ENCODE measurements around the gene RFX2. TPM values are rescaled to one million over a fixed set of nuclear protein-coding genes. Genes with fewer than 3 reads are reported as not detected.
A peak's percentile ranks its signal among the peaks of the same experiment; 100 is the strongest.

RFX2 gene
- total RNA-seq, 6 experiments from 2014 or later: 1.6 to 2.9 (median 1.9) TPM

DNA sequence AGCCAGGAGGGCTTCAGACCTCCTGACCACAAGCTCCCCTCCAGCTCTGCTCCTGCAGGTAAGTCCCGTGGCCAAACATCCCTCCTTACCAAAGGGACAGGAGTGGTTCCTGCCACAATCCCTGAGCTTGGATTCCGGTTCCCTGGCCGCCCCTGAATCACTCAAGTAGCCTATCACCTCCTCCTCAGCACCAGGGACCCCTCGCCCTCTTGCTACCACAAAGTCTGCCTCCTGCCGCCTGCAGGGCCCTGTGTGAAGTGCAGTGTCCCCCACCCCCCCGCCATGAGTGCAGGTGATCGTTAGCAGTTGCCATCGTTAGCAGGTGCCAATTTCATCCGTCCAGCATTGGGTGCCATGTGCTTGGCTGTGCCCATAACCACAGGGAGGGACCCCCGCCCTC is 91.5 kb downstream of the RFX2 start:
- TF ChIP-seq, protein P1, sequence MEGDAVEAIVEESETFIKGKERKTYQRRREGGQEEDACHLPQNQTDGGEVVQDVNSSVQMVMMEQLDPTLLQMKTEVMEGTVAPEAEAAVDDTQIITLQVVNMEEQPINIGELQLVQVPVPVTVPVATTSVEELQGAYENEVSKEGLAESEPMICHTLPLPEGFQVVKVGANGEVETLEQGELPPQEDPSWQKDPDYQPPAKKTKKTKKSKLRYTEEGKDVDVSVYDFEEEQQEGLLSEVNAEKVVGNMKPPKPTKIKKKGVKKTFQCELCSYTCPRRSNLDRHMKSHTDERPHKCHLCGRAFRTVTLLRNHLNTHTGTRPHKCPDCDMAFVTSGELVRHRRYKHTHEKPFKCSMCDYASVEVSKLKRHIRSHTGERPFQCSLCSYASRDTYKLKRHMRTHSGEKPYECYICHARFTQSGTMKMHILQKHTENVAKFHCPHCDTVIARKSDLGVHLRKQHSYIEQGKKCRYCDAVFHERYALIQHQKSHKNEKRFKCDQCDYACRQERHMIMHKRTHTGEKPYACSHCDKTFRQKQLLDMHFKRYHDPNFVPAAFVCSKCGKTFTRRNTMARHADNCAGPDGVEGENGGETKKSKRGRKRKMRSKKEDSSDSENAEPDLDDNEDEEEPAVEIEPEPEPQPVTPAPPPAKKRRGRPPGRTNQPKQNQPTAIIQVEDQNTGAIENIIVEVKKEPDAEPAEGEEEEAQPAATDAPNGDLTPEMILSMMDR (IDR thresholded peaks at IDR 0.05): no peak
- no peak for TF ChIP-seq POLR2A (IDR thresholded peaks at IDR 0.05)
- Histone ChIP-seq H3K27ac (no peak overlapping the region), H3K27me3 (no peaks in the 10 kb centered on the region), H3K36me3 (no peaks in the 10 kb centered on the region), H3K4me1 (peaks cover 0 to 27% (median 8%) of the 10 kb centered on the region in 4 donors), H3K9me3 (no peaks in the 10 kb centered on the region), H3K4me3 (no peak overlapping the region)
- ATAC-seq (no peak), DNase-seq (no peak)
- WGBS (ENCODE audit: insufficient coverage, low coverage, low lambda C conversion rate, missing lambda C conversion rate): 100% methylated on average over 2 of the region's 10 CpGs
- intact Hi-C loops (cut with DNase I): no loop called here

DNA sequence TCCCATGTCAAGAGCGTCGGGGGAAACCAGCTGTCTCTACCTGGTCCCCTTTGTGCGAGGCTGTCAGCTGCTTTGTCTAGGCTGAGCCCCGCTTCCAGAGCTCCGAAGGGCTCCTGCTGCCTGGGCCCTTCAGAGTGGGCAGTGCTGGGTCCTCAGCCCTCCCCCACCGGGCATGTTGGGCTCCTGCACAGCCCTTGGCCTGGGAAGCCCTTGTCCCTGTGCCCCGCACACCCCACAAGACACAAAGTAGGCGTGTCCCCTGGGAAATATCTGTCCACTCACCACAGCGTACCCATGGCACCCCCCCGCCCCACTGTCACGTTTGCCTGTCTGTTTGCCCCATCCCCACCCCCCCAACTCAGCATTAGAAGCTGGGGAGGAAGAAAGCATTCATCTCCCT is 92.7 kb downstream of the RFX2 start:
- H3K4me3 ChIP-seq: no peak overlapping the region
- no peak overlapping the region for H3K27ac ChIP-seq
- no peaks in the 10 kb centered on the region for H3K9me3 ChIP-seq
- DNase-seq: no peak
- TF ChIP-seq, protein P1 (IDR thresholded peaks at IDR 0.05): no peak
- no peak for TF ChIP-seq POLR2A (IDR thresholded peaks at IDR 0.05)
- intact Hi-C loops (cut with DNase I): no loop called here
- 90% methylated on average over 6 of the region's 11 CpGs for WGBS (ENCODE audit: insufficient coverage, low coverage, low lambda C conversion rate, missing lambda C conversion rate)
- no peaks in the 10 kb centered on the region for H3K36me3 ChIP-seq
- H3K4me1 ChIP-seq: peaks cover 0 to 25% (median 8%) of the 10 kb centered on the region in 4 donors
- H3K27me3 ChIP-seq: no peaks in the 10 kb centered on the region
- ATAC-seq: no peak

DNA sequence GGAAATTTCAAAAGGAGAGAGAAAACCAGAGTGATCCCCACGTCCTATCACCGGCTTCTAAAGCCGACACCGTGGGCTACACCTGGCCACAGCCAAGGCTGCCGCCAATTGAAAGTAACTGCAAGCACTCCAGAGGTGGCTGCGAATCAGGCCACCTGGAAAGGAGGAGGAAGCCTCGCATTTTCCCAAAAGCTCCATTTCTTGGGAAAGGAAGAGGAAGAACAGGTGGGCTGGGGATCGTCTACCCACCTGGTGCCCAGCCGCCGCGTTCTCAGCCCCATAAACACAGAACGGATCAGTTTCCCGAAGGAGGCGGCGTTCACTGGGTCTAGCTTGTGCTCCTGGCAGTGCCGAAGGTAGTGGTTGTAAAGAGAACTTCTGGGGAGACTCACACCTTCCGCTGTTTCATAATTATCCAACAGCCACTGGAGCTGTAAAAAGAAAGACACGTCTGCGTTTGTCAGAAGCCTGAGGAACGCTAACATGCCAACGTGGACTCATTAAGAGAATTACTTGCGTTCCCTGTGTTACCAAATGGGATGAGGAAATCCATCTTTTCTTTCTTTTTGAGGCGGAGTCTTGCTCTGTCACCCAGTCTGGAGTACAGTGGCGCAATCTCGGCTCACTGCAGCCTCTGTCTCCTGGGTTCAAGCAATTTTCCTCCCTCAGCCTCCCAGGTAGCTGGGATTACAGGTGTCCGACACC is 94.3 kb downstream of the RFX2 start:
- DNase-seq (peak in 1 of 3 donors; percentile 10), ATAC-seq (no peak)
- no peak overlapping the region for H3K4me3 ChIP-seq
- intact Hi-C loops (cut with DNase I): no loop called here
- no peaks in the 10 kb centered on the region for H3K36me3 ChIP-seq
- no peaks in the 10 kb centered on the region for H3K27me3 ChIP-seq
- H3K27ac ChIP-seq: no peak overlapping the region
- TF ChIP-seq, protein P1 (IDR thresholded peaks at IDR 0.05): no peak
- no peak for TF ChIP-seq POLR2A (IDR thresholded peaks at IDR 0.05)
- H3K4me1 ChIP-seq: peaks cover 0 to 10% (median 4%) of the 10 kb centered on the region in 4 donors
- WGBS (ENCODE audit: insufficient coverage, low coverage, low lambda C conversion rate, missing lambda C conversion rate): 95% methylated on average over 17 of the region's 26 CpGs
- no peaks in the 10 kb centered on the region for H3K9me3 ChIP-seq

DNA sequence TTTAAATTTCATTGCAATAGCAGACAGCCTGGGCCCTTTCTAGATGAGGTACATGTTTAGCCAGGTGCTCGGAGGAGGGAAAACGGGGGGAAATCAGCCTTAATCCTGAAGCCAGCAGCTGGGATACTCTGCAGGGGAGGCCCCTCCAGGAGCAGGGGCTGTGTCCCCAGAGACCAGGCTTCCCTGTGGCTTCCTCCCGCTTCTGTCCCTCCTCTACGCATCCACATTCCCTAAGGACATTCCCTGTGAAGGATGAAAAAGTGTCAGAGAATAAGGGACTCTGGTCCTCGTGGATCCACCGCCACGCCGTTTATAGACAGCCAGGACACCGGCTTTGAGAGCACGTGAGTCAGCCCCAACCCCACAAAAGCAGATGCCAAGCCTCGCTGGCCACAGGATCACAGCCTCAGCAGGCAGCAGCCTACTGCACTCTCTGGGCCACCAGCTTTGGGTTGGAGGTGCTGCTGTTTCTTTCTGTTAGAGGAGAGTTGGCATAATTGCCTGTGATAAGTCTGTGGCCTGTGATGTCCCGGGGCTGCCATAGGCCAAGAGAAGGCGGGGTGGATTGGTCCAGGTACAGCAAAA is 95.7 kb downstream of the RFX2 start:
- no peak overlapping the region for H3K4me3 ChIP-seq
- intact Hi-C loops (cut with DNase I): no loop called here
- 96% methylated on average over 4 of the region's 13 CpGs for WGBS (ENCODE audit: insufficient coverage, low coverage, low lambda C conversion rate, missing lambda C conversion rate)
- no peaks in the 10 kb centered on the region for H3K36me3 ChIP-seq
- no peaks in the 10 kb centered on the region for H3K9me3 ChIP-seq
- no peak overlapping the region for H3K27ac ChIP-seq
- ATAC-seq (no peak), DNase-seq (peak in 1 of 3 donors; percentile 26)
- H3K4me1 ChIP-seq: no peaks in the 10 kb centered on the region
- H3K27me3 ChIP-seq: no peaks in the 10 kb centered on the region
- TF ChIP-seq POLR2A (IDR thresholded peaks at IDR 0.05): no peak
- TF ChIP-seq, protein P1 (IDR thresholded peaks at IDR 0.05): no peak

All from right lobe of liver (tissue), 6 donors.